ENCODE measurements around the gene ZNF778.

Gene ZNF778

GRCh38 chr16:89261691-89262563 is 44.4 kb downstream of the ZNF778 start:
- H3K27me3 ChIP-seq (ENCODE audit: insufficient read depth, poor library complexity, severe bottlenecking): no peaks in the 10 kb centered on the region
- DNase-seq (ENCODE audit: low read depth in 1 of 2, low spot score in 1 of 2): no peak
- no peak overlapping the region for H3K4me3 ChIP-seq (replicated peaks; ENCODE audit: insufficient read depth, low read length)
- no peak for TF ChIP-seq REST (IDR thresholded peaks at IDR 0.05; ENCODE audit: insufficient replicate concordance, low read depth)
- no peak for TF ChIP-seq SPI1 (IDR thresholded peaks at IDR 0.05; ENCODE audit: borderline replicate concordance, low read depth)
- no peak for TF ChIP-seq GABPA (IDR thresholded peaks at IDR 0.05; ENCODE audit: low read depth)
- TF ChIP-seq POLR2AphosphoS5 (IDR thresholded peaks at IDR 0.05; ENCODE audit: low read depth): no peak
- no peak for TF ChIP-seq CTCF (IDR thresholded peaks at IDR 0.05; ENCODE audit: insufficient read depth, low read length)
- H3K27ac ChIP-seq (replicated peaks): no peak overlapping the region

GRCh38 chr16:89264800-89265550 is 47.5 kb downstream of the ZNF778 start:
- no peak for DNase-seq (ENCODE audit: low read depth in 1 of 2, low spot score in 1 of 2)
- Histone ChIP-seq H3K4me3 (replicated peaks; ENCODE audit: insufficient read depth, low read length) (no peak overlapping the region), H3K27ac (replicated peaks) (no peak overlapping the region), H3K27me3 (ENCODE audit: insufficient read depth, poor library complexity, severe bottlenecking) (no peaks in the 10 kb centered on the region)
- no peak for TF ChIP-seq CTCF (IDR thresholded peaks at IDR 0.05; ENCODE audit: insufficient read depth, low read length)
- TF ChIP-seq SPI1 (IDR thresholded peaks at IDR 0.05; ENCODE audit: borderline replicate concordance, low read depth): no peak
- TF ChIP-seq REST (IDR thresholded peaks at IDR 0.05; ENCODE audit: insufficient replicate concordance, low read depth): no peak
- TF ChIP-seq POLR2AphosphoS5 (IDR thresholded peaks at IDR 0.05; ENCODE audit: low read depth): no peak
- no peak for TF ChIP-seq GABPA (IDR thresholded peaks at IDR 0.05; ENCODE audit: low read depth)

GRCh38 chr16:89265647-89266046 is 48.1 kb downstream of the ZNF778 start:
- Histone ChIP-seq H3K4me3 (replicated peaks; ENCODE audit: insufficient read depth, low read length) (no peak overlapping the region), H3K27ac (replicated peaks) (no peak overlapping the region), H3K27me3 (ENCODE audit: insufficient read depth, poor library complexity, severe bottlenecking) (no peaks in the 10 kb centered on the region)
- no peak for TF ChIP-seq SPI1 (IDR thresholded peaks at IDR 0.05; ENCODE audit: borderline replicate concordance, low read depth)
- TF ChIP-seq POLR2AphosphoS5 (IDR thresholded peaks at IDR 0.05; ENCODE audit: low read depth): no peak
- no peak for TF ChIP-seq GABPA (IDR thresholded peaks at IDR 0.05; ENCODE audit: low read depth)
- TF ChIP-seq CTCF (IDR thresholded peaks at IDR 0.05; ENCODE audit: insufficient read depth, low read length): no peak
- TF ChIP-seq REST (IDR thresholded peaks at IDR 0.05; ENCODE audit: insufficient replicate concordance, low read depth): no peak
- no peak for DNase-seq (ENCODE audit: low read depth in 1 of 2, low spot score in 1 of 2)

Data from HL-60 (cell line).